LNCaP clone FGC (cell line): ENCODE measurements around the gene TSHZ1.

Experiments used
- DNase-seq: peaks from one replicate; pipeline ENCODE4 v3.0.0-alpha.2; 2011; ENCODE audit warnings: low read depth
- H3K4me3 ChIP-seq: 2 replicates; pipeline ENCODE4 v1.5.1; 2011; ENCODE audit warnings: mild to moderate bottlenecking, low read depth, low read length, control low read depth
- TF ChIP-seq, protein P1 (sequence below): IDR thresholded peaks from 2 replicates; pipeline ENCODE4 v1.5.1; 2012; ENCODE audit warnings: mild to moderate bottlenecking; ENCODE audit not compliant: control insufficient read depth, insufficient read depth; ENCODE audit errors: extremely low read depth

Gene TSHZ1

GRCh38 chr18:75210274-75211001 is at the start of gene TSHZ1:
TSHZ1 (plus strand) TSS chr18:75210797; CDS start chr18:75211877, 1,080 bp downstream.
- peak; percentile 80 for DNase-seq
- TF ChIP-seq, protein P1, sequence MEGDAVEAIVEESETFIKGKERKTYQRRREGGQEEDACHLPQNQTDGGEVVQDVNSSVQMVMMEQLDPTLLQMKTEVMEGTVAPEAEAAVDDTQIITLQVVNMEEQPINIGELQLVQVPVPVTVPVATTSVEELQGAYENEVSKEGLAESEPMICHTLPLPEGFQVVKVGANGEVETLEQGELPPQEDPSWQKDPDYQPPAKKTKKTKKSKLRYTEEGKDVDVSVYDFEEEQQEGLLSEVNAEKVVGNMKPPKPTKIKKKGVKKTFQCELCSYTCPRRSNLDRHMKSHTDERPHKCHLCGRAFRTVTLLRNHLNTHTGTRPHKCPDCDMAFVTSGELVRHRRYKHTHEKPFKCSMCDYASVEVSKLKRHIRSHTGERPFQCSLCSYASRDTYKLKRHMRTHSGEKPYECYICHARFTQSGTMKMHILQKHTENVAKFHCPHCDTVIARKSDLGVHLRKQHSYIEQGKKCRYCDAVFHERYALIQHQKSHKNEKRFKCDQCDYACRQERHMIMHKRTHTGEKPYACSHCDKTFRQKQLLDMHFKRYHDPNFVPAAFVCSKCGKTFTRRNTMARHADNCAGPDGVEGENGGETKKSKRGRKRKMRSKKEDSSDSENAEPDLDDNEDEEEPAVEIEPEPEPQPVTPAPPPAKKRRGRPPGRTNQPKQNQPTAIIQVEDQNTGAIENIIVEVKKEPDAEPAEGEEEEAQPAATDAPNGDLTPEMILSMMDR: no peak

GRCh38 chr18:75161256-75162028 is 49.2 kb upstream of the TSHZ1 start:
- TF ChIP-seq, protein P1: peak; percentile 25; the same call in 1 of the 2 replicates
- H3K4me3 ChIP-seq: peak overlapping the region; percentile 57
- DNase-seq: peak; percentile 23

More at GRCh38 chr18:75210274-75211001, at the start of gene TSHZ1:
- H3K4me3 ChIP-seq: peak within 1 kb of the TSS; percentile 86

- DNase-seq: no peak
Observed at GRCh38 chr18:75162467-75162866, 48.1 kb upstream of the TSHZ1 start.

GRCh38 chr18:75162978-75163377 is 47.6 kb upstream of the TSHZ1 start:
- H3K4me3 ChIP-seq: no peak overlapping the region
- TF ChIP-seq, protein P1: no peak
- no peak for DNase-seq

More at GRCh38 chr18:75162467-75162866, 48.1 kb upstream of the TSHZ1 start:
- H3K4me3 ChIP-seq: no peak overlapping the region
- TF ChIP-seq, protein P1: no peak

- TF ChIP-seq, protein P1: no peak
Observed at GRCh38 chr18:75163736-75164135, 46.9 kb upstream of the TSHZ1 start.

GRCh38 chr18:75164479-75164878 is 46.1 kb upstream of the TSHZ1 start:
- TF ChIP-seq, protein P1: no peak
- no peak overlapping the region for H3K4me3 ChIP-seq
- no peak for DNase-seq

More at GRCh38 chr18:75163736-75164135, 46.9 kb upstream of the TSHZ1 start:
- no peak overlapping the region for H3K4me3 ChIP-seq
- DNase-seq: no peak
